ENCODE results near the gene ZNF558.

- TF ChIP-seq CTCF (conservative IDR thresholded peaks at IDR 0.05; ENCODE audit: low read length) = no peak
- no peak for TF ChIP-seq EZH2phosphoT487 (IDR thresholded peaks at IDR 0.05; ENCODE audit: borderline replicate concordance)
These were observed 16.3 kb downstream of the ZNF558 start for GRCh38 chr19:8815780-8816179.

Data from Loucy (cell line).